ENCODE measurements around the gene TMEM101. TPM values are rescaled to one million over a fixed set of nuclear protein-coding genes. Genes with fewer than 3 reads are reported as not detected.

TMEM101 gene
- total and polyA plus RNA-seq, 2 of the 13 experiments (the other 11 are each of a cell fraction or from before 2014, with no cell fraction given) = 72.0 to 100 TPM

- TF ChIP-seq PATZ1 (CRISPR knock-in tag; IDR thresholded peaks at IDR 0.05) = peak; percentile 42
- no peak for TF ChIP-seq ZMYM4 (CRISPR knock-in tag; IDR thresholded peaks at IDR 0.05)
- peak; percentile 77; the same call in 1 of the 2 replicates for TF ChIP-seq IRF2 (CRISPR knock-in tag; IDR thresholded peaks at IDR 0.05)
- peak; percentile 53; the same call in 1 of the 2 replicates for TF ChIP-seq FOXJ3 (CRISPR knock-in tag; IDR thresholded peaks at IDR 0.05; ENCODE audit: borderline replicate concordance)
- no peak for TF ChIP-seq GABPA (IDR thresholded peaks at IDR 0.05; ENCODE audit: low read depth, low read length)
- peak; percentile 80 for TF ChIP-seq GABPA (CRISPR knock-in tag; IDR thresholded peaks at IDR 0.05; ENCODE audit: low read depth)
- TF ChIP-seq MED1 (CRISPR knock-in tag; IDR thresholded peaks at IDR 0.05) = peak; percentile 98
- TF ChIP-seq MXD3 (CRISPR knock-in tag; IDR thresholded peaks at IDR 0.05) = peak; percentile 52
- 0 out of 2 replicates have a peak, but pooled peaks have one; percentile 18 for TF ChIP-seq PHF20 (CRISPR knock-in tag; IDR thresholded peaks at IDR 0.05)
- TF ChIP-seq ZNF292 (CRISPR knock-in tag; IDR thresholded peaks at IDR 0.05; ENCODE audit: borderline replicate concordance, low read depth) = 0 out of 2 replicates have a peak, but pooled peaks have one; percentile 40
- TF ChIP-seq SYNCRIP (IDR thresholded peaks at IDR 0.05; ENCODE audit: insufficient read depth, low read depth, low read length) = no peak
- no peak for TF ChIP-seq ZSCAN21 (CRISPR knock-in tag; IDR thresholded peaks at IDR 0.05; ENCODE audit: borderline replicate concordance)
- peak; percentile 88; the same call in 1 of the 2 replicates for TF ChIP-seq HMGXB3 (CRISPR knock-in tag; IDR thresholded peaks at IDR 0.05; ENCODE audit: borderline replicate concordance)
- TF ChIP-seq TFAP4 (IDR thresholded peaks at IDR 0.05; ENCODE audit: borderline replicate concordance, low read depth) = peak; percentile 83; the same call in 1 of the 2 replicates
- no peak for TF ChIP-seq ZNF30 (CRISPR knock-in tag; IDR thresholded peaks at IDR 0.05)
- TF ChIP-seq ZNF589 (CRISPR knock-in tag; conservative IDR thresholded peaks at IDR 0.05) = no peak
- TF ChIP-seq YEATS4 (CRISPR knock-in tag; IDR thresholded peaks at IDR 0.05; ENCODE audit: borderline replicate concordance) = 0 out of 2 replicates have a peak, but pooled peaks have one; percentile 32
- peak; percentile 30; the same call in 1 of the 2 replicates for TF ChIP-seq ZBTB33 (CRISPR knock-in tag; IDR thresholded peaks at IDR 0.05)
- TF ChIP-seq NFYC (CRISPR knock-in tag; IDR thresholded peaks at IDR 0.05) = peak; percentile 35; the same call in 1 of the 2 replicates
Measured at GRCh38 chr17:44002141-44002848, 12.5 kb downstream of the TMEM101 start (continued).

All from HepG2 (cell line).